Left kidney (tissue), 2 donors: ENCODE data around the gene FKBP5. TPM values are rescaled to one million over a fixed set of nuclear protein-coding genes. Genes with fewer than 3 reads are reported as not detected.
A peak's percentile ranks its signal among the peaks of the same experiment; 100 is the strongest.
"Not testable (repeated sequence)": the region's sequence is repeated elsewhere in the genome, so short reads cannot be mapped to it uniquely, and the experiment has no call there.

ENCODE experiments used
- DNase-seq: peaks from one replicate; pipeline ENCODE4 v3.0.0-alpha.2; 2013
- polyA plus RNA-seq: library from polyadenylated mRNA; unstranded; fragments of 120-200 nt; gene quantifications from one replicate; pipeline ENCODE4 v1.2.1, GENCODE V29; 2013; ENCODE audit not compliant: insufficient read length

FKBP5 gene
- polyA plus RNA-seq, 1 donor = 26.8 TPM

- no peak for DNase-seq
Observed at GRCh38 chr6:35589201-35589739, 99.4 kb downstream of the FKBP5 start.

- DNase-seq = no peak
Observed at GRCh38 chr6:35587167-35587566, 101.5 kb downstream of the FKBP5 start.

GRCh38 chr6:35586542-35586941 is 102.2 kb downstream of the FKBP5 start:
- no peak for DNase-seq

- DNase-seq = no peak
Observed at GRCh38 chr6:35585658-35586057, 103.1 kb downstream of the FKBP5 start.

- peak; percentile 80 for DNase-seq
Observed at GRCh38 chr6:35583893-35584688, 104.6 kb downstream of the FKBP5 start.

GRCh38 chr6:35582315-35582714 is 106.4 kb downstream of the FKBP5 start:
- DNase-seq = no peak

GRCh38 chr6:35581633-35582032 is 107.1 kb downstream of the FKBP5 start:
- DNase-seq = no peak

- DNase-seq = no peak
Observed at GRCh38 chr6:35580836-35581235, 107.9 kb downstream of the FKBP5 start.

- DNase-seq = no peak
Observed at GRCh38 chr6:35576682-35577081, 112.0 kb downstream of the FKBP5 start.

- no peak for DNase-seq
Observed at GRCh38 chr6:35573495-35574110, 115.1 kb downstream of the FKBP5 start.

- DNase-seq = not testable (repeated sequence)
Observed at GRCh38 chr6:35570885-35571330, 117.8 kb downstream of the FKBP5 start.

GRCh38 chr6:35569011-35569461 is 119.7 kb downstream of the FKBP5 start:
- no peak for DNase-seq

GRCh38 chr6:35566794-35567193 is 121.9 kb downstream of the FKBP5 start:
- DNase-seq = no peak

- DNase-seq = no peak
Observed at GRCh38 chr6:35564733-35565132, 124.0 kb downstream of the FKBP5 start.

- no peak for DNase-seq
Observed at GRCh38 chr6:35562060-35562459, 126.7 kb downstream of the FKBP5 start.

GRCh38 chr6:35561113-35561512 is 127.6 kb downstream of the FKBP5 start:
- no peak for DNase-seq

GRCh38 chr6:35558571-35558970 is 130.1 kb downstream of the FKBP5 start:
- no peak for DNase-seq

GRCh38 chr6:35557239-35557638 is 131.5 kb downstream of the FKBP5 start:
- DNase-seq = no peak

GRCh38 chr6:35554811-35555210 is 133.9 kb downstream of the FKBP5 start:
- DNase-seq = no peak

GRCh38 chr6:35553315-35553714 is 135.4 kb downstream of the FKBP5 start:
- no peak for DNase-seq

GRCh38 chr6:35552285-35552917 is 136.3 kb downstream of the FKBP5 start:
- DNase-seq = no peak

- no peak for DNase-seq
Observed at GRCh38 chr6:35550437-35550836, 138.3 kb downstream of the FKBP5 start.

GRCh38 chr6:35547676-35548075 is 141.0 kb downstream of the FKBP5 start:
- no peak for DNase-seq
